Lung (tissue), 12 donors: ENCODE results near the gene GALNS. TPM values are rescaled to one million over a fixed set of nuclear protein-coding genes. Genes with fewer than 3 reads are reported as not detected.
"Not testable (repeated sequence)": the region's sequence is repeated elsewhere in the genome, so short reads cannot be mapped to it uniquely, and the experiment has no call there.

Experiments
- ATAC-seq: fragments of 200-7000 bp; cut with Tn5 transposase; one replicate; pipeline ENCODE4 v1.9.1; 2020; ENCODE audit warnings: moderate number of reproducible peaks; ENCODE audit not compliant: insufficient read depth, low FRiP score
- DNase-seq, 3 donors: peaks; one replicate each; pipeline ENCODE4 v3.0.0-alpha.2; 2013 to 2017
- H3K27ac ChIP-seq, 2 donors: one replicate each; pipeline ENCODE4 v1.5.1; 2013; ENCODE audit warnings: mild to moderate bottlenecking in 2 of 2, moderate library complexity in 2 of 2, control low read depth in 1 of 2, inconsistent platforms in 1 of 2, low read depth in 1 of 2, low read length in 1 of 2
- H3K27me3 ChIP-seq, 3 donors: one replicate each; pipeline ENCODE4 v1.5.1; 2013; ENCODE audit warnings: low read length in 2 of 3; ENCODE audit not compliant: control insufficient read depth in 3 of 3, insufficient read depth in 3 of 3
- H3K36me3 ChIP-seq, 4 donors: one replicate each; pipeline ENCODE4 v1.5.1; 2013; ENCODE audit warnings: low read length in 4 of 4, mild to moderate bottlenecking in 1 of 4, moderate library complexity in 1 of 4; ENCODE audit not compliant: control insufficient read depth in 4 of 4, insufficient read depth in 4 of 4
- H3K4me1 ChIP-seq, 5 donors: one replicate each; pipeline ENCODE4 v1.5.1; 2013; ENCODE audit warnings: low read length in 5 of 5, mild to moderate bottlenecking in 2 of 5, moderate library complexity in 1 of 5; ENCODE audit not compliant: control insufficient read depth in 5 of 5, insufficient read depth in 5 of 5
- H3K4me3 ChIP-seq: one replicate; pipeline ENCODE4 v1.5.1; 2013; ENCODE audit warnings: mild to moderate bottlenecking, control low read depth, moderate library complexity
- H3K9ac ChIP-seq, 2 donors: one replicate each; pipeline ENCODE4 v1.5.1; 2013; ENCODE audit warnings: low read length in 2 of 2, control low read depth in 1 of 2; ENCODE audit not compliant: insufficient read depth in 1 of 2
- H3K9me3 ChIP-seq, 4 donors: one replicate each; pipeline ENCODE4 v1.5.1; 2013; ENCODE audit warnings: low read length in 3 of 4, mild to moderate bottlenecking in 1 of 4, moderate library complexity in 1 of 4; ENCODE audit not compliant: control insufficient read depth in 4 of 4, insufficient read depth in 3 of 4
- CTCF ChIP-seq: IDR thresholded peaks from 2 replicates; pipeline ENCODE4 v1.5.1; 2012; ENCODE audit warnings: mild to moderate bottlenecking; ENCODE audit errors: control extremely low read depth, extremely low read depth
- WGBS, 2 donors: extraction: QIAGEN DNeasy Blood & Tissue Kit; methylation state at CpG; one replicate each; pipeline ENCODE4 v1.1.7; 2013; 5-methylcytosine and 5-hydroxymethylcytosine counted together
- polyA plus RNA-seq, 2 donors: library from polyadenylated mRNA; stranded (reverse); fragments of 200-250 nt; gene quantifications; one replicate each; pipeline ENCODE4 v1.2.1, GENCODE V29; 2013
- total RNA-seq, 2 donors: library from RNA; depleted of rRNA in 1 of 2; stranded (reverse); fragments of >200 nt in 1 of 2; gene quantifications; one replicate each; pipeline ENCODE4 v1.2.1, GENCODE V29; 2014 to 2021
- donor health status: control.
- donor health status: control.
- donor health status: Bipolar disorder and iron deficiency.
- donor health status: healthy.
- donor health status: DM: yes; HTN: yes; CAD: no.

GALNS gene
- total and polyA plus RNA-seq, 4 donors, result 21.4 to 61.9 (median 30.3) TPM

GRCh38 chr16:88826070-88826840 is 30.5 kb downstream of the GALNS start:
- no peak for DNase-seq
- no peak overlapping the region for H3K9ac ChIP-seq
- H3K27ac ChIP-seq, result no peak overlapping the region
- peaks cover 0 to 31% (median 0%) of the 10 kb centered on the region in 5 donors for H3K4me1 ChIP-seq
- H3K9me3 ChIP-seq, result no peaks in the 10 kb centered on the region
- ATAC-seq, result no peak
- no peak overlapping the region for H3K4me3 ChIP-seq
- 92 to 97% methylated on average over 26 of the region's 26 CpGs for WGBS, 2 donors
- no peak for TF ChIP-seq CTCF
- peaks cover 0 to 53% (median 8%) of the 10 kb centered on the region in 4 donors for H3K36me3 ChIP-seq
- H3K27me3 ChIP-seq, result no peaks in the 10 kb centered on the region

GRCh38 chr16:88825146-88825545 is 31.6 kb downstream of the GALNS start:
- 88 to 99% methylated on average over 10 to 12 of the region's 12 CpGs for WGBS, 2 donors
- TF ChIP-seq CTCF, result no peak
- ATAC-seq, result no peak
- peaks cover 0 to 23% (median 0%) of the 10 kb centered on the region in 5 donors for H3K4me1 ChIP-seq
- peaks cover 0 to 56% (median 8%) of the 10 kb centered on the region in 4 donors for H3K36me3 ChIP-seq
- no peak overlapping the region for H3K9ac ChIP-seq
- no peak for DNase-seq
- H3K27ac ChIP-seq, result no peak overlapping the region
- H3K4me3 ChIP-seq, result no peak overlapping the region
- no peaks in the 10 kb centered on the region for H3K27me3 ChIP-seq
- no peaks in the 10 kb centered on the region for H3K9me3 ChIP-seq

- DNase-seq (no peak), ATAC-seq (no peak)
- no peaks in the 10 kb centered on the region for H3K27me3 ChIP-seq
- no peak overlapping the region for H3K9ac ChIP-seq
- no peaks in the 10 kb centered on the region for H3K9me3 ChIP-seq
- 89 to 91% methylated on average over 30 to 33 of the region's 33 CpGs for WGBS, 2 donors
- H3K27ac ChIP-seq, result no peak overlapping the region
- H3K4me3 ChIP-seq, result no peak overlapping the region
- peaks cover 0 to 54% (median 8%) of the 10 kb centered on the region in 4 donors for H3K36me3 ChIP-seq
- no peak for TF ChIP-seq CTCF
- H3K4me1 ChIP-seq, result peaks cover 0 to 16% (median 0%) of the 10 kb centered on the region in 5 donors
These were observed 32.3 kb downstream of the GALNS start for GRCh38 chr16:88824256-88825077.

GRCh38 chr16:88823646-88824045 is 33.1 kb downstream of the GALNS start:
- not testable (repeated sequence) for H3K4me3 ChIP-seq, H3K4me1 ChIP-seq, H3K9ac ChIP-seq, DNase-seq, H3K27me3 ChIP-seq, H3K9me3 ChIP-seq, ATAC-seq, H3K27ac ChIP-seq
- peaks cover 0 to 50% (median 8%) of the 10 kb centered on the region in 4 donors for H3K36me3 ChIP-seq
- WGBS, 2 donors, result 95 to 97% methylated on average over 26 to 30 of the region's 31 CpGs
